ENCODE results near the gene TRANK1. TPM values are rescaled to one million over a fixed set of nuclear protein-coding genes. Genes with fewer than 3 reads are reported as not detected.

Gene TRANK1
- total and polyA plus RNA-seq, 4 donors = 2.9 to 40.0 (median 10.2) TPM

DNA sequence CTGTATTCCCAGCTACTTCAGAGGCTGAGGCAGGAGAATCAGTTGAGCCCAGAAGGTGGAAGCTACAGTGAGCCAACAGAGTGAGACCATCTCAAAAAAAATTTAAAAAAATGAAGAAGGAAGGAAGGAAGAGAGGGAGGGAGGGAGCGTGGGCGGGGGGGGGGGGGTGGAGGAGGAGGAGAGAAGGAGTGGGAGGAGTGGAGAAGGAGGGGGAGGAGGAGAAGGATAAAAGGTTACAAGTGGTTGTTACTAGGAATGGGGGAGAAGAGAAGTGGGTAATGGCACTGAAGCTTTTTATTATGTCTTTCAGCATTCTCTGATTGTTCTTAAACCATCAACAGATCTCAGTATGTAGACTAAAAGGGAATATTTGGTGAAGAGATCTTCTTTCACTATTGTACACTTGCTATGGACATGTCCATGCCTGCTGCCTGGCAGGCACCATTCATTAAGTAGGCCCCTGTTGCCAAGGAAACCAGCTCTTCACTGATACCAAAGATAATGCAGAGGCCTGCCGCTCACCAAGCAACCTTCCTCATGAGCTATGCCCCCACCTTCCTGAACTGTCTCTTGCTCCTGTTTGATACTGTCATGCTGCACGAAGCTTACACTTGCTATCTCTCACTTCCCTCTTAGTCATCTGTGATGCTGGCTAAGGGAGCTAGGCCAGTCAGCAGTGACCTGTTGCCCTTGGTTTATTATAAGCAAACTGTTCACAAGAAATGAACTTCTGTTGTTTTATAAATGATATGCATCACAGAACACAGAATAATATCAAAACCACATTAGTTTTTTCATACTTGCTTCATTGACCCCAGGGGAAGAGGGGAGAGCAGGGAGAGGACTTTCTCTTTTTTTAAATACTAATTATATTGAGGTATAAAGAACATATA, 24.9 kb upstream of the TRANK1 start:
- no peak overlapping the region for H3K27ac ChIP-seq (ENCODE audit: low read depth in 1 of 2, low read length in 2 of 2)
- H3K4me1 ChIP-seq (ENCODE audit: control insufficient read depth in 4 of 4, insufficient read depth in 4 of 4, low read length in 3 of 4) = no peaks in the 10 kb centered on the region
- H3K36me3 ChIP-seq (ENCODE audit: control insufficient read depth in 4 of 4, insufficient read depth in 3 of 4, low read depth in 1 of 4, low read length in 3 of 4) = no peaks in the 10 kb centered on the region
- no peak overlapping the region for H3K9ac ChIP-seq (ENCODE audit: low read depth in 1 of 2, low read length in 2 of 2)
- DNase-seq (ENCODE audit: low spot score) = peak; percentile 76
- no peaks in the 10 kb centered on the region for H3K27me3 ChIP-seq (ENCODE audit: control insufficient read depth in 4 of 4, insufficient read depth in 4 of 4, low read length in 3 of 4)
- 68% methylated on average over 4 of the region's 4 CpGs for WGBS
- H3K4me3 ChIP-seq (ENCODE audit: low read depth in 1 of 3, low read length in 3 of 3) = no peak overlapping the region
- TF ChIP-seq, protein P1, sequence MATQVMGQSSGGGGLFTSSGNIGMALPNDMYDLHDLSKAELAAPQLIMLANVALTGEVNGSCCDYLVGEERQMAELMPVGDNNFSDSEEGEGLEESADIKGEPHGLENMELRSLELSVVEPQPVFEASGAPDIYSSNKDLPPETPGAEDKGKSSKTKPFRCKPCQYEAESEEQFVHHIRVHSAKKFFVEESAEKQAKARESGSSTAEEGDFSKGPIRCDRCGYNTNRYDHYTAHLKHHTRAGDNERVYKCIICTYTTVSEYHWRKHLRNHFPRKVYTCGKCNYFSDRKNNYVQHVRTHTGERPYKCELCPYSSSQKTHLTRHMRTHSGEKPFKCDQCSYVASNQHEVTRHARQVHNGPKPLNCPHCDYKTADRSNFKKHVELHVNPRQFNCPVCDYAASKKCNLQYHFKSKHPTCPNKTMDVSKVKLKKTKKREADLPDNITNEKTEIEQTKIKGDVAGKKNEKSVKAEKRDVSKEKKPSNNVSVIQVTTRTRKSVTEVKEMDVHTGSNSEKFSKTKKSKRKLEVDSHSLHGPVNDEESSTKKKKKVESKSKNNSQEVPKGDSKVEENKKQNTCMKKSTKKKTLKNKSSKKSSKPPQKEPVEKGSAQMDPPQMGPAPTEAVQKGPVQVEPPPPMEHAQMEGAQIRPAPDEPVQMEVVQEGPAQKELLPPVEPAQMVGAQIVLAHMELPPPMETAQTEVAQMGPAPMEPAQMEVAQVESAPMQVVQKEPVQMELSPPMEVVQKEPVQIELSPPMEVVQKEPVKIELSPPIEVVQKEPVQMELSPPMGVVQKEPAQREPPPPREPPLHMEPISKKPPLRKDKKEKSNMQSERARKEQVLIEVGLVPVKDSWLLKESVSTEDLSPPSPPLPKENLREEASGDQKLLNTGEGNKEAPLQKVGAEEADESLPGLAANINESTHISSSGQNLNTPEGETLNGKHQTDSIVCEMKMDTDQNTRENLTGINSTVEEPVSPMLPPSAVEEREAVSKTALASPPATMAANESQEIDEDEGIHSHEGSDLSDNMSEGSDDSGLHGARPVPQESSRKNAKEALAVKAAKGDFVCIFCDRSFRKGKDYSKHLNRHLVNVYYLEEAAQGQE (IDR thresholded peaks at IDR 0.05) = no peak
- no peak for TF ChIP-seq EGR1 (IDR thresholded peaks at IDR 0.05; ENCODE audit: low read depth in 2 of 2)
- TF ChIP-seq RAD21 (IDR thresholded peaks at IDR 0.05) = no peak
- no peak for TF ChIP-seq SP1 (IDR thresholded peaks at IDR 0.05)
- no peak for TF ChIP-seq HNF4A (conservative IDR thresholded peaks at IDR 0.05)
- TF ChIP-seq FOXA1 (IDR thresholded peaks at IDR 0.05) = no peak
- TF ChIP-seq JUND (IDR thresholded peaks at IDR 0.05) = no peak
- no peak for TF ChIP-seq HNF4G (IDR thresholded peaks at IDR 0.05)
- no peak for TF ChIP-seq TAF1 (conservative IDR thresholded peaks at IDR 0.05)
- TF ChIP-seq GABPA (IDR thresholded peaks at IDR 0.05 in 1 of 2, conservative IDR thresholded peaks at IDR 0.05 in 1 of 2) = no peak
- no peak for TF ChIP-seq RXRA (IDR thresholded peaks at IDR 0.05)
- no peaks in the 10 kb centered on the region for H3K9me3 ChIP-seq (ENCODE audit: control insufficient read depth in 4 of 4, low read length in 3 of 4)

DNA sequence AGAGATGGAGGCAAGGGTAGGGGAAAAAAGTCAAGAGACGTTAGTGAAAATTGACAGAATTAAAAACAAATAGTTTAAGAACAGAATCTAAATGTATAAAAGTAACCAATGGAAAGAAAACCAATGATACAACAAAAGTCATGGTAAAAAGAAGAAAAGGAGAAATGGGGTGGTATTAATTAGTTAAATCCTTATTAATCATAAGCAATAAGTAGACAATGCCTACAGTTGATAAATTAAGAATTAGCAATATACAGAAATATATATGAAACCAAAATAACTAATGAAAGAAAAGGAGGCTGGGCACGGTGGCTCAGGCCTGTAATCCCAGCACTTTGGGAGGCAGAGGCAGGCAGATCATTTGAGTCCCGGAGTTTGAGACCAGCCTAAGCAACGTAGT, 24.2 kb upstream of the TRANK1 start:
- H3K36me3 ChIP-seq (ENCODE audit: control insufficient read depth in 4 of 4, insufficient read depth in 3 of 4, low read depth in 1 of 4, low read length in 3 of 4) = no peaks in the 10 kb centered on the region
- H3K27ac ChIP-seq (ENCODE audit: low read depth in 1 of 2, low read length in 2 of 2) = no peak overlapping the region
- 94% methylated on average over 4 of the region's 4 CpGs for WGBS
- DNase-seq (ENCODE audit: low spot score) = no peak
- TF ChIP-seq RAD21 (IDR thresholded peaks at IDR 0.05) (no peak), HNF4A (conservative IDR thresholded peaks at IDR 0.05) (no peak), HNF4G (IDR thresholded peaks at IDR 0.05) (no peak), TAF1 (conservative IDR thresholded peaks at IDR 0.05) (no peak), FOXA1 (IDR thresholded peaks at IDR 0.05) (no peak), NR2F2 (IDR thresholded peaks at IDR 0.05) (no peak), JUND (IDR thresholded peaks at IDR 0.05) (no peak), GABPA (IDR thresholded peaks at IDR 0.05 in 1 of 2, conservative IDR thresholded peaks at IDR 0.05 in 1 of 2) (no peak), SP1 (IDR thresholded peaks at IDR 0.05) (no peak), YY1 (IDR thresholded peaks at IDR 0.05) (no peak)
- TF ChIP-seq, protein P2, sequence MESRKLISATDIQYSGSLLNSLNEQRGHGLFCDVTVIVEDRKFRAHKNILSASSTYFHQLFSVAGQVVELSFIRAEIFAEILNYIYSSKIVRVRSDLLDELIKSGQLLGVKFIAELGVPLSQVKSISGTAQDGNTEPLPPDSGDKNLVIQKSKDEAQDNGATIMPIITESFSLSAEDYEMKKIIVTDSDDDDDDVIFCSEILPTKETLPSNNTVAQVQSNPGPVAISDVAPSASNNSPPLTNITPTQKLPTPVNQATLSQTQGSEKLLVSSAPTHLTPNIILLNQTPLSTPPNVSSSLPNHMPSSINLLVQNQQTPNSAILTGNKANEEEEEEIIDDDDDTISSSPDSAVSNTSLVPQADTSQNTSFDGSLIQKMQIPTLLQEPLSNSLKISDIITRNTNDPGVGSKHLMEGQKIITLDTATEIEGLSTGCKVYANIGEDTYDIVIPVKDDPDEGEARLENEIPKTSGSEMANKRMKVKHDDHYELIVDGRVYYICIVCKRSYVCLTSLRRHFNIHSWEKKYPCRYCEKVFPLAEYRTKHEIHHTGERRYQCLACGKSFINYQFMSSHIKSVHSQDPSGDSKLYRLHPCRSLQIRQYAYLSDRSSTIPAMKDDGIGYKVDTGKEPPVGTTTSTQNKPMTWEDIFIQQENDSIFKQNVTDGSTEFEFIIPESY (IDR thresholded peaks at IDR 0.05) = no peak
- TF ChIP-seq, protein P3, sequence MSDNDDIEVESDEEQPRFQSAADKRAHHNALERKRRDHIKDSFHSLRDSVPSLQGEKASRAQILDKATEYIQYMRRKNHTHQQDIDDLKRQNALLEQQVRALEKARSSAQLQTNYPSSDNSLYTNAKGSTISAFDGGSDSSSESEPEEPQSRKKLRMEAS (IDR thresholded peaks at IDR 0.05) = no peak
- TF ChIP-seq, protein P4, sequence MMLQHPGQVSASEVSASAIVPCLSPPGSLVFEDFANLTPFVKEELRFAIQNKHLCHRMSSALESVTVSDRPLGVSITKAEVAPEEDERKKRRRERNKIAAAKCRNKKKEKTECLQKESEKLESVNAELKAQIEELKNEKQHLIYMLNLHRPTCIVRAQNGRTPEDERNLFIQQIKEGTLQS (IDR thresholded peaks at IDR 0.05) = no peak
- TF ChIP-seq, protein P1 (IDR thresholded peaks at IDR 0.05) = no peak
- TF ChIP-seq, protein P5, sequence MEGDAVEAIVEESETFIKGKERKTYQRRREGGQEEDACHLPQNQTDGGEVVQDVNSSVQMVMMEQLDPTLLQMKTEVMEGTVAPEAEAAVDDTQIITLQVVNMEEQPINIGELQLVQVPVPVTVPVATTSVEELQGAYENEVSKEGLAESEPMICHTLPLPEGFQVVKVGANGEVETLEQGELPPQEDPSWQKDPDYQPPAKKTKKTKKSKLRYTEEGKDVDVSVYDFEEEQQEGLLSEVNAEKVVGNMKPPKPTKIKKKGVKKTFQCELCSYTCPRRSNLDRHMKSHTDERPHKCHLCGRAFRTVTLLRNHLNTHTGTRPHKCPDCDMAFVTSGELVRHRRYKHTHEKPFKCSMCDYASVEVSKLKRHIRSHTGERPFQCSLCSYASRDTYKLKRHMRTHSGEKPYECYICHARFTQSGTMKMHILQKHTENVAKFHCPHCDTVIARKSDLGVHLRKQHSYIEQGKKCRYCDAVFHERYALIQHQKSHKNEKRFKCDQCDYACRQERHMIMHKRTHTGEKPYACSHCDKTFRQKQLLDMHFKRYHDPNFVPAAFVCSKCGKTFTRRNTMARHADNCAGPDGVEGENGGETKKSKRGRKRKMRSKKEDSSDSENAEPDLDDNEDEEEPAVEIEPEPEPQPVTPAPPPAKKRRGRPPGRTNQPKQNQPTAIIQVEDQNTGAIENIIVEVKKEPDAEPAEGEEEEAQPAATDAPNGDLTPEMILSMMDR (IDR thresholded peaks at IDR 0.05; ENCODE audit: low read depth, low read length, missing input control) = no peak
- H3K4me3 ChIP-seq (ENCODE audit: low read depth in 1 of 3, low read length in 3 of 3) = no peak overlapping the region
- no peaks in the 10 kb centered on the region for H3K4me1 ChIP-seq (ENCODE audit: control insufficient read depth in 4 of 4, insufficient read depth in 4 of 4, low read length in 3 of 4)
- no peak overlapping the region for H3K9ac ChIP-seq (ENCODE audit: low read depth in 1 of 2, low read length in 2 of 2)
- no peaks in the 10 kb centered on the region for H3K9me3 ChIP-seq (ENCODE audit: control insufficient read depth in 4 of 4, low read length in 3 of 4)
- no peaks in the 10 kb centered on the region for H3K27me3 ChIP-seq (ENCODE audit: control insufficient read depth in 4 of 4, insufficient read depth in 4 of 4, low read length in 3 of 4)
